Naive thymus-derived CD8-positive, alpha-beta T cell (primary cell): ENCODE measurements around the gene RAB39B. TPM values are rescaled to one million over a fixed set of nuclear protein-coding genes. Genes with fewer than 3 reads are reported as not detected.

ENCODE experiments used
- ATAC-seq, 2 donors: fragments of 150-1000 bp; cut with Tn5 transposase in 1 of 2; sonication (Bioruptor Pico), chemical (Tn5 transposase) in 1 of 2; 1 replicate in 1 of 2; 2 replicates in 1 of 2; pipeline ENCODE4 v1.10.0; 2021; ENCODE audit warnings: mild to moderate bottlenecking in 2 of 2, moderate library complexity in 2 of 2
- POLR2A ChIA-PET: fragments of 350-600 bp; sonication (Branson Sonifier 250); formaldehyde crosslinking; loops from one replicate; lab custom pipeline; 2021; ENCODE audit warnings: antibody characterized with exemption; lab: Charles Lee
- DNase-seq, 10 donors: peaks; one replicate each; pipeline versions ENCODE4 v3.0.0 to v3.0.0-alpha.2; 2020 to 2022
- H3K27ac Mint-ChIP-seq, 10 donors: one replicate each; pipeline ENCODE4 v1.8.0; 2020 to 2022; ENCODE audit warnings: mild to moderate bottlenecking in 10 of 10, mixed read lengths in 10 of 10, moderate library complexity in 4 of 10, inconsistent platforms in 1 of 10
- H3K27me3 Mint-ChIP-seq, 5 donors: one replicate each; pipeline ENCODE4 v1.8.0; 2021 to 2022; ENCODE audit warnings: mixed read lengths in 5 of 5
- H3K36me3 Mint-ChIP-seq, 3 donors: one replicate each; pipeline ENCODE4 v1.8.0; 2020 to 2022; ENCODE audit warnings: mixed read lengths in 3 of 3, mild to moderate bottlenecking in 2 of 3, inconsistent platforms in 1 of 3
- H3K4me1 Mint-ChIP-seq, 4 donors: one replicate each; pipeline ENCODE4 v1.8.0; 2021 to 2022; ENCODE audit warnings: mixed read lengths in 4 of 4
- H3K4me3 Mint-ChIP-seq, 10 donors: one replicate each; pipeline ENCODE4 v1.8.0; 2020 to 2022; ENCODE audit warnings: mild to moderate bottlenecking in 10 of 10, mixed read lengths in 10 of 10, moderate library complexity in 6 of 10, inconsistent platforms in 1 of 10
- H3K9me3 Mint-ChIP-seq, 9 donors: one replicate each; pipeline ENCODE4 v1.8.0; 2020 to 2022; ENCODE audit warnings: mixed read lengths in 9 of 9, mild to moderate bottlenecking in 3 of 9, inconsistent platforms in 1 of 9, moderate library complexity in 1 of 9
- polyA plus RNA-seq, 3 donors: library from polyadenylated mRNA; unstranded; fragments of 300-500 nt; fragmentation: Illumina TruSeq; gene quantifications; one replicate each; pipeline ENCODE4 v1.2.3, GENCODE V29; 2021
- total RNA-seq, 8 experiments: library from RNA in 2 of 8; stranded (reverse) in 2 of 8; gene quantifications; one replicate each; pipeline ENCODE4 v1.2.3 and lab custom pipeline; 2021 to 2026

The RAB39B gene
- total and polyA plus RNA-seq, 5 experiments from 2014 or later: 3.4 to 14.8 (median 8.3) TPM

DNA sequence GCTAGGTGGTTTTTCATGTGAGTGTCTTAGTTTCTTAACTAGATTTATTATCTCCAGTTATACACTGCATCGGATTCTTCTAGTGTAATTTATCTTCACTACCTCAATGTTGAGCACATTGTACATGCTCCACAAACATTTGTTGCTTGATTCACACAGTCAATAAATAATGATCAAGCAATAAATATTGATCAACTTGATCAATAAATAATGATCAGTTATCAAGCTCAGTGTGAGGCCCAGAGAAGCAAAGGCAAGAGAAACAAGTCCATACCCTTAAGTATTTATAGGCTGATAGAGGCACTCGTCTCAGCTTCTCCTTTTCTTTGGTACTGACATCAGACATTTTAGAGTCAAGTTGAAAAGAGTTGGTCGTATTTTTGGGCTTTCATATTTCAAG is 53.1 kb downstream of the RAB39B start:
- peaks cover 0 to 1% (median 0%) of the 10 kb centered on the region in 5 donors for H3K27me3 Mint-ChIP-seq
- DNase-seq: no peak
- no peak overlapping the region for H3K4me3 Mint-ChIP-seq
- ATAC-seq: no peak
- H3K4me1 Mint-ChIP-seq: peaks cover 0 to 7% (median 4%) of the 10 kb centered on the region in 4 donors
- no peaks in the 10 kb centered on the region for H3K36me3 Mint-ChIP-seq
- H3K27ac Mint-ChIP-seq: no peak overlapping the region
- H3K9me3 Mint-ChIP-seq: no peaks in the 10 kb centered on the region
- POLR2A ChIA-PET: no interaction called here

Other genes with a start within 250 kb of the RAB39B start
- gene F8, start 241.8 kb downstream of the RAB39B start, total RNA-seq: 1 to 10 TPM; 1.1 to 1.6 TPM
- gene F8, start 241.8 kb downstream of the RAB39B start, polyA plus RNA-seq: 1 to 10 TPM; 2.4 to 5.5 (median 2.7) TPM
- gene FUNDC2, start 237.6 kb downstream of the RAB39B start, total RNA-seq: 10 to 100 TPM; 48.2 to 59.9 TPM
- gene FUNDC2, start 237.6 kb downstream of the RAB39B start, polyA plus RNA-seq: 100 to 1,000 TPM; 161 to 203 (median 178) TPM
- gene CMC4, start 193.4 kb downstream of the RAB39B start, total RNA-seq: 1 to 10 TPM; 5.3 to 8.6 TPM
- gene CMC4, start 193.4 kb downstream of the RAB39B start, polyA plus RNA-seq: 10 to 100 TPM; 25.6 to 27.7 (median 26.1) TPM
- gene MTCP1, start 193.4 kb downstream of the RAB39B start, total RNA-seq: 10 to 100 TPM; 17.7 to 23.2 TPM
- 10 to 100 TPM; 27.9 to 37.9 (median 29.3) TPM for gene MTCP1, start 193.4 kb downstream of the RAB39B start, polyA plus RNA-seq
- 10 to 100 TPM; 18.3 to 19.5 TPM for gene BRCC3, start 193.0 kb downstream of the RAB39B start, total RNA-seq
- 10 to 100 TPM; 17.0 to 25.7 (median 17.4) TPM for gene BRCC3, start 193.0 kb downstream of the RAB39B start, polyA plus RNA-seq
- gene VBP1, start 48.0 kb downstream of the RAB39B start, total RNA-seq: 10 to 100 TPM; 30.7 to 35.2 TPM
- gene VBP1, start 48.0 kb downstream of the RAB39B start, polyA plus RNA-seq: 100 to 1,000 TPM in 1 of 3 donors, 10 to 100 TPM in 2; 78.9 to 112 (median 99.8) TPM
- 1 to 10 TPM in 1 of 2 experiments, under 1 TPM in 1; 0.73 to 1.4 TPM for gene CLIC2, start 70.1 kb upstream of the RAB39B start, total RNA-seq
- gene CLIC2, start 70.1 kb upstream of the RAB39B start, polyA plus RNA-seq: under 1 TPM in 2 of 3 donors, not detected in 1; 0.21 to 0.34 TPM
- not detected for gene F8A2, start 117.6 kb upstream of the RAB39B start, total RNA-seq
- not detected for gene F8A2, start 117.6 kb upstream of the RAB39B start, polyA plus RNA-seq
- 10 to 100 TPM in 1 of 2 experiments, 1 to 10 TPM in 1; 9.7 to 14.5 TPM for gene F8A3, start 194.1 kb upstream of the RAB39B start, total RNA-seq
- gene F8A3, start 194.1 kb upstream of the RAB39B start, polyA plus RNA-seq: 10 to 100 TPM in 2 of 3 donors, 1 to 10 TPM in 1; 9.5 to 22.2 (median 18.0) TPM